GM11168 (cell line): Measurements from ENCODE around the gene HSDL2.

Source experiments
- in situ Hi-C: fragments of 300-500 bp; cut with MboI; formaldehyde crosslinking; loops from one replicate; pipeline ENCODE4 v1.12.0; 2022; ENCODE audit warnings: low sequenced_read_pairs; ENCODE audit not compliant: unreplicated experiment

HSDL2 gene

DNA sequence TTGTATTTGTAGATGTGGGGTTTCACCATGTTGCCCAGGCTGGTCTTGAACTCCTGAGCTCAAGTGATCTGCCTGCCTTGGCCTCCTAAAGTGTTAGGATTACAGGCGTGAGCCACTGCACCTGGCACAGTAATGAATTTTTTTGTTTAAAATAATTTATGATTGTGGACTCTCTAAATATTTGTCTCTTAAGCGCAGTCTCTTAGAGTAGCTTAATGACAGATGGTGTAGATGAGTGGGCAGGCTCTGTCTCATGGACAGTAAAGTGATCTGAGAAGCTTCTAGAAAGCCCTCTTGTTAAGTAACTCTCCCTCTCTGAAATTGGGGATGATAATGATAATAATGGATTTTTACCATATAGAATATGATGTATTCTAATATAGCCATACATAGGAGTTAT lies 59.3 kb downstream of the HSDL2 start:
- in situ Hi-C loops, result loop anchor here (25.0 kb wide), 1 partner anchor 1398 kb away; no protein-coding TSS in a partner anchor

DNA sequence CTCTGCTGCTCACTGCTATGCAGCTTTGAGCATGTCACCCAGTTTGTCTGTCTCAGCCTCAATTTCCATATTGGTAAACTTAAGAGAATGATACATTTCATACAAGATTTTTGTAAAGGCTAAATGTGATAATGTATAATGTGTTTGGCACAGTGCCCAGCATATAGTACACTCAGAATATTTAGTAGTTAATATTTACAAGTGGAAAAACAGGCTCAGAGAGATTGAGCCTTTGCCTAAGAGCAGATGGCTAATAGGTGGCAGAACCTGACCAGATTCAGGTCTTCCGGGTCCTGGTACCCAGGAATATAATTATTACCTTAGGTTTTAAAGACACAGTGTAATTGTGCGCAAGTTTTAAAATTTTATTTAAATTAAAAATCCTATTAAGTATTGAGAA lies 59.9 kb downstream of the HSDL2 start:
- in situ Hi-C loops, result loop anchor here (25.0 kb wide), 1 partner anchor 1397 kb away; no protein-coding TSS in a partner anchor

DNA sequence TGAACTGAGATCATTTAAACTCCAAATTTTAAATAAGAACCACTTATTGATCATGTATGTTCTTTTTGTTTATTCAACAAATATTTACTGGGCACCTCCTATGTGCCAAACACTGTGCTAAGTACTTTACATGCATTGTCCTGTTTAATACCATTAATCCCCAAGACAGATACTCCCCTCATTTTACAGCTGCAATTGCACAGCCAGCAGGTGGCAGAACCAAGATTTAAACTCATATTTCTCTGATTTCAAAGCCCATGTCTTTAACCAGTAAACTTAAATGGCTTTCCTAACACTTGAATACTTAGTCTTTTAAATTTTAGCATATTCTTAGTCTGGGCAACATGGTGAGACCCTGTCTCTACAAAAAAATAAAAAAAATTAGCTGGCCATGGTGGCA lies 63.3 kb downstream of the HSDL2 start:
- in situ Hi-C loops, result loop anchor here (25.0 kb wide), 1 partner anchor 1394 kb away; no protein-coding TSS in a partner anchor

DNA sequence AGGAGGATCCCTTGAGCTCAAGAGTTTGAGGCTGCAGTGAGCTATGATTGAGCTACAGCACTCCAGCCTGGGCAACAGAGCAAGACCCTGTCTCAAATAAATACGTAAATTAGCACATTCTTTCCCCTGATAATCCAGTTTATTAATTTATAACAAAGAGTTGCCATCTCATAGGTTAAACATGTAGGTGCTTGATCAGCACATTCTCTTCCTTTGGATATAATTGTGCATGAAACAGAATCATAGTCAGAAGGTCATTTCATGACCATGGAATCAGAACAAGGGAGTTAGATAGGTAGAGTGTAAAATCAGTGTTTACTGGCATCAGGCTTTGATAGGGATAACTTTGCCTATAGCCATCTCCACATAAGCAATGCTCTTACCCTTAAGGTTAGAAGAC lies 63.7 kb downstream of the HSDL2 start:
- in situ Hi-C loops, result loop anchor here (25.0 kb wide), 1 partner anchor 1394 kb away; no protein-coding TSS in a partner anchor

DNA sequence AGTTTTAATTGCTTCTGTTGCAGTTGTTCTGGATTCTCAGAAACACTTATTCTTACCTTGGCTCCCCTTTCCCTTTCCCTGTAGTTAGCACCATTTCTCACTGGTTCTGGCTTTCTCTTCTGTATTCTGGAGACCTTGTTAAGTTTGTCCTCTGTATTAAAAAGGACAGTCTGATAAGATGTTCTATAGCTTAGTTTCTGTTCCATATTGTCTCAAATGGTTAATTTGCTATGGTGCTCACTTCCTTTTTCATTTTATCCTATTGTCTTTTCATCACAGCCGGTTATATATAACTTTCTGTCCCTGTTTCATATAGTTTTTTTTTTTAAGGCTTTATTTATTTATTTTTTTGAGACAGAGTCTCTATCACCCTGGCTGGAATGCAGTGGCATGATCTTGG lies 65.3 kb downstream of the HSDL2 start:
- in situ Hi-C loops, result loop anchor here (25.0 kb wide), 1 partner anchor 1392 kb away; no protein-coding TSS in a partner anchor

DNA sequence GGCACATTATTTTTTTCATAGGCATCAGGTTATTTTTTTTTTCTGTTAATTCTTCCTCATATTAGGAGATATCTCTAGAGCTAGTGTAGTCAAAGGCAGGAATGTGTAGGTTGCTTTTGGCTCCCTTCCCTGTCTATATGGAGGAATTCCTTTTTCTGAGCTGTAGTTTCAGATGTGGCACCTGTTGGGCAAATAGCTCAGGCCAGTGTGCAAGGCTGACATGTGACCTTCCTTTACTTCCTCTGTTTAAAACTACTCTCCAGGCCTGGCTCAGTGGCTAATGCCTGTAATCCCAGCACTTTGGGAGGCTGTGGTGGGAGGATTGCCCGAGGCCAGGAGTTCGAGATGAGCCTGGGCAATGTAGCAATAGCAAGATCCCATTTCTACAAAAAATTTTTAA lies 66.2 kb downstream of the HSDL2 start:
- in situ Hi-C loops, result loop anchor here (25.0 kb wide), 1 partner anchor 1391 kb away; no protein-coding TSS in a partner anchor

DNA sequence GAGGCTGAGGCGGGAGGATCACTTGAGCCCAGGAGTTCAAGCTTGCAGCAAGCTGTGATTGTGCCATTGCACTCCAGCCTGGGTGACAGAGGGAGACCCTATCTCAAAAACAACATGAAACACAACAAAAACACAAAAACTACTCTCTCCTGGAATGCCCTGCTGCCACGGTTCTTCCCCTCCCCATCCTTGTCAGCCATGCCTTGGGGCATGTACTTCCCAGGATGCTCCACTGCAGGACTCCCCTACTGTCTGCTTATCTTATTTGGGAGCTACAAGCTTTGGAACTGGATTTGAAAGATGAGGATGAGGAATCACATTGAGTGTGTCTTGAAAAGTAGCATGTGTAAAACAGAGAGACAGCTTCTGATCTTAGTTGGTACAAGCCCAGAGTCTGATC lies 66.6 kb downstream of the HSDL2 start:
- in situ Hi-C loops, result loop anchor here (25.0 kb wide), 1 partner anchor 1391 kb away; no protein-coding TSS in a partner anchor

DNA sequence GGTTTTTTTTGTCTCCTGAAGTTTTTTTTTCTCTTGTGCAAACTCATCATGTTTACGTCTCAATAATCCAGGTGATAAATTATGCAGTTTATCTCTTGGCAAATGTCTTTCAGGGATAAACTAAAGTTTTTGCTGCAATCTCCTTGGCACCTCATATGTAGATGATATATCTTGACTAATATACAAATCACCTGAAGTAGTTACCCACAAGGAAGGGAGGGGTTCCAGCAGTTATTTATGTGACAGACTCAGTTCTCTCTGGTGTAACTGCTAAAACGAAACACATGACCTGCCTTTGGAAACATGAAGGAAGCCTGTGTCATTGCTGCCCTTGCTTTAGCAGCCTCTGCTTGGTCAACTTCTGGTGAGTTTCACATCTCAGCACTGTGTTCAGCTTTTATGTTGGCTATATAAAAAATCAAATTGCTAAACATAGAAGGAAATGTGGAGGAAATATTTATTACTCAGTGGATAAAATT lies 67.4 kb downstream of the HSDL2 start:
- in situ Hi-C loops, result loop anchor here (25.0 kb wide), 1 partner anchor 1390 kb away; no protein-coding TSS in a partner anchor

DNA sequence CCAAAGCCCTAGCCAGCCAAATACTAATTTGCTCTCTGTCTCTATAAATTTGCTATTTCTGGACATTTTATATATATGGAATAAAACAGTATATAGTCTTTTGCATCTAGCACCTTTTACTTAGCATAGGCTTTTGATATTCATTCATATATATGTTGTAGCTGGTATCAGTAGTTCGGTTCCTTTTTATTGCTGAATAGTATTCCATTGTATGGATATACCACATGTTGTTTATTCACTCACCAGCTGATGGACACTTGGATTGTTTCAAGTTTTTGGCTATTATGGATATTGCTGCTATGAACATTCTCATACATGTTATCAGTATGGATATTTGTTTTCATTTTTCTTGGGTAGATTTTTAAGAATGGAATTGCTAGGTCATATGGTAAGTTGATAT lies 82.9 kb downstream of the HSDL2 start:
- in situ Hi-C loops, result no loop called here

DNA sequence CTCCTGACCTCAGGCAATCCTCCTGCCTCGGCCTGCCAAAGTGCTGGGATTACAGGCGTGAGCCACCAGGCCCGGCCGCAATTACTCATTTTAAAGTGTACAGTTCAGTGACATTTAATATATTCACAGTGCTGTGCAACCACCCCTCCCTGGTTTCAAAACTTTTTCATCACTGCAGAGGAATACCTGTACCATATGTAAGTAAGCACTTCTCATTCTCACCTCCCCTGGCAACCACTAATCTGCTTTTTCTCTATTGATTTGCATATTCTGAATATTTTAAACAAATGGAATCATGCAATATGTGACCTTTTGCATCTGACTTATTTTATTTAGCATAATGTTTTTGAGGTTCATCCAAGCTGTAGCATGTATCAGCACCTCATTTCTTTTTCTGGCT lies 85.4 kb downstream of the HSDL2 start:
- in situ Hi-C loops, result no loop called here

DNA sequence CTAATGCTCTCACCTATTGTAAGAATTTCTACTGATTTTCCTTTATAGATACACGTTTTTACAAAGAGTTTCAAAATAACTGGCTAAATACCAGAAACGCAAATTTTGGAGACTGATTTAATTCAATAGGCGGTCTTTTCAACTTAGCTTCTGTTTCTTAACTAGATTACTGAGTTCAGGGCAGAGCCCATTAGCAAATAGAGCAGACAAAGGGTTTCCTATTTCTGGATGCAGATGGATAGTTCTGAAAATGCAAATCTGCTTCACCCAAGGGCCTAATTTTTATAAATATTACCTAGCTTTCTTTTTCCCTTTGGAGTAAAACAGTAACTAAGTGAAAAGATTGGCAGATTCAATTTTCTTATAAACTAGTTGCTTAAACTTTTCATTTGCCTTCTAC lies 93.1 kb downstream of the HSDL2 start:
- in situ Hi-C loops, result no loop called here

DNA sequence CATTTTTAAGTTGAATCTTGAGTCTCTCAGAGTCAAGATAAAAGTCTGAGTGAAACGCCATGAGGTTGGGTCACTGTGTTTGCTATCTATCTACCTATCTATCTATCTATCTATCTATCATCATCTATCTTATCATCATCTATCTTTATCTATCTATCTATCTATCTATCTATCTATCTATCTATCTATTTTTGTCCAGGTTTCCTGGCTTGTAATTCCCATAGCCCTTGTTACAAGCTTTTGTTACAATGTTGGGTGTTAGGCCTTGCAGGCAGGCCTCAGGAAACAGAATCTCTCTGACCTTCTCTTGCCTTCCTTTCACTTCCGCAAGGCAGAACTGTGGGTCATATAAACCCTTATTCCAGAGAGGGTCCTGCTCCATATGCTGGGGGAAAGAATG lies 94.1 kb downstream of the HSDL2 start:
- in situ Hi-C loops, result no loop called here

DNA sequence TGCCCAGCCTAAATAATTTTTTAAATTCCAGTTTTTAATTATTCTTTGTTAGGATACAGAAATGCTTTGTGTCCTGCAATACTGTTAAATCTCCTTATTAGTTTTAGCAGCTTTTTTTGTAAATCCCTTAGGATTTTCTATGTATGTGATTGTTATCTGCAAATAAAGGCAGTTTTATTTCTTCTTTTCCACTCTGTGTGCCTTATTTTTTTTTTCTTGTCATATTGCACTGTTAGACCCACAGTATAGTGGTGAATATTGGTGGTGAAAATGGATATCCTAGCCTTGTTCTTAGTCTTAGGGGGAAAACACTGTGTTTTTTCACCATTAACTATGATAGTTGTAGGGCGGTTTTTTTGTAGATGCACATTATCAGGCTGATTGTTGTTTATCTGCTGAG lies 95.4 kb downstream of the HSDL2 start:
- in situ Hi-C loops, result loop anchor here (25.0 kb wide), 1 partner anchor 312 kb away; no protein-coding TSS in a partner anchor

DNA sequence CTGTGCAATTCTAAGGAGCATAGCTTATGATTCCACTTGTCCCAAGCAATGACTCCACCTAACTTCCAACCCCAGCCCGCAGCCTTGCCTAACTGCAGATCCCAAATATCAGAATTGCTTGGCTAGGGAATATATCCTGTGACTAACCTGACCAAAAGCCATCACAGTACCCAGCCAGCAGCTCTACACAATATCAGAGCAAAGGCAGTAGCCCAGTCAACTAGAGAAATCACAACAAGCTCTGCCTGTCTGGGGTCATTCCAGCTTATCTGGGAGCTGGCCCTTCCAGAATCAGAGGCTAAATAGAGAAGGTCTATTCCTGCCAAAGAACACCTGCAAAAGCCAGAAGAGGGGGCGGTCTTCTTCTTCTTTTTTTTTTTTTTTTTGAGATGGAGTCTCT lies 97.4 kb downstream of the HSDL2 start:
- in situ Hi-C loops, result loop anchor here (25.0 kb wide), 1 partner anchor 310 kb away; no protein-coding TSS in a partner anchor

DNA sequence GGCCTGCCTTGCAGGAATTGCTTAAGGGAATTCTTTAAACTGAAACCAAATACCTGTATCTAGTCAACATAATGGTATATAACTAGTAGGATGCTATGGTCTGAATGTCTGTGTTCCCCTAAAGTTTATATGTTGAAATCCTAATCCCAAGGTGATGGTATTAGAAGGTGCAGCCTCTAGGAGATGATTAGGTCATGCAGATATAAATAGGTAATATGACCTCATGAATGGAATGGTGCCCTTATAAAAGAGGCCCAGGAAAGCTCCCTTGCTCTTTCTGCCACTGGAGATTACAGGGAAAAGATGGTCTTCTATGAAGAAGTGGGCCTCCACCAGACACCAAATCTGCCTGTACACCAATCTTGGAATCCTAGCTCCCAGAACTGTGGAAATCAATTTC lies 99.3 kb downstream of the HSDL2 start:
- in situ Hi-C loops, result loop anchor here (25.0 kb wide), 1 partner anchor 308 kb away; no protein-coding TSS in a partner anchor

DNA sequence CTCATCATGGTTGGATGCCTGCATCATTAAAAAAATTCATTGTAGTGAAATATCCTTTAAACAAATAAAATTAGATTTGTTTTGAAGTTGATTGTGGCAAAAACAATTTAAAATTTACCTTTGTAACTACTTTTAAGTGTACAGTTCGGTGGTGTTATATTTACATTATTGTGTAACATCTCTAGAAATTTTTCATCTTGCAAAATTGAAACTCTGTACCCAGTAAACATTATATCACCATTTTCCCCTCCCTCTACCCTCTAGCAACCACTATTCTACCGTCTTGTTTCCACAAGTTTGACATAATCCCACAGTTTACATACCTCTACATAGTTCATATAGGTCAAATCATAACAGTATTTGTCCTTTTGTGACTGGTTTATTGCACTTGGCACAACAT lies 104.7 kb downstream of the HSDL2 start:
- in situ Hi-C loops, result loop anchor here (25.0 kb wide), 1 partner anchor 303 kb away; no protein-coding TSS in a partner anchor

DNA sequence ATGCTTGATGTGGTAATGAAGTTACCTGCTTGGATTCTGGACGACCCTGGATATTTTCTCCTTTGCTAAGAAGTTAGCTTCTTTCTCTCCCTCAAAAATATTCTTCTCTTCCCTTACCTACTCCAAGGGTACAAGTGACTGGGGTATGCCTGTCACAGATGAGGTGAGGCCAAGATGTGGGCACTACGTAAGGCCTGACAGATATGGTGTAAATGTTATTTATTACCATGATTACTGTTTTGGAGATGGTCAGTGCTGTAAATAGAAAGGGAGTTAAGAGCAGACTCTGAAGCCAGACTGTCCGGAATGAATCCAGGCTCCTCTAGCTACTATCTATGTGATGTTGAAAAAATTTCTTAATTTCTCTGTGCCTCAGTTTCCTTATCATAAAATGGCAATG lies 105.7 kb downstream of the HSDL2 start:
- in situ Hi-C loops, result loop anchor here (25.0 kb wide), 1 partner anchor 302 kb away; no protein-coding TSS in a partner anchor

DNA sequence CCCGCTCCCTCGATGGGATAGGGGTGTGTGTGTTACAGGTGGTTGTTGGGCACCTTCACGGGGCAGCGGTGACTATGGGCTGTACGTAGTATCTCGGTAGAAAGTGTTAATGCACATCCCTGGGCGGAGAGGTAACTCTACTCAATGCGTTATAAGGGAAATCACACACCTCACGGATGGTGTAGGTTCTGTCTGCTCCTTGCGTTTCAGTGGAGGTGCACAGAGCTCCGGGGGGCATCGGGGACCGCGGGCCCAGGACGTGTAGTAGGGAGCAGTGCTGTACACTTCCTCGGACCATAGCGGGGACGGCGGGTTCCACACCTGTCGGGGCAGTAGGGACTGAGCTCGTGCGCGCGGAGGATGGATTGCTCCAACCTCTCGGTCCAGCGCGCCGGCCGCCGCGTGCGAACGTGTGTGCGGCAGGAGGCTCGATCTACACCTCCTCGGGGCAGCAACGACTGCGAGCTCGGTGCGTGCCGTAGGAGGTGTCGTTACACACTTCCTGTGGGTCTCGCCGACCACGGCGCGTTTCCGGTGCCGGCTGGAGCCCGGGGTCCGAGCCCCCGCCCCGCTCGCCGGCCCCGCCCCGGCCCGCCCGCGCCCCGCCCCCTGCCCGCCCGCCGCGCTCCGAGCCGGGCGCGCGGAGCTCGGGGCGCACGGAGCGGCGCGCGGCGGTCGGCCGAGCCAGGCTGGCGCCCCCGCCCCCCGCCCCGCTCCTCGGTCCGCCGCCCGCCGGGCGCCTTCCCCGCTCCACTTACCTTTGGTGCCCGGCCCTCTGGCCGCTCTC lies 106.5 kb downstream of the HSDL2 start, which contains the start of gene KIAA1958:
Gene KIAA1958 (plus strand): TSS at position 607 of the 787 bp plus-strand sequence. CDS start 87,254 bp downstream, outside the sequence.
- in situ Hi-C loops, result loop anchor here (25.0 kb wide), 1 partner anchor 301 kb away; no protein-coding TSS in a partner anchor

DNA sequence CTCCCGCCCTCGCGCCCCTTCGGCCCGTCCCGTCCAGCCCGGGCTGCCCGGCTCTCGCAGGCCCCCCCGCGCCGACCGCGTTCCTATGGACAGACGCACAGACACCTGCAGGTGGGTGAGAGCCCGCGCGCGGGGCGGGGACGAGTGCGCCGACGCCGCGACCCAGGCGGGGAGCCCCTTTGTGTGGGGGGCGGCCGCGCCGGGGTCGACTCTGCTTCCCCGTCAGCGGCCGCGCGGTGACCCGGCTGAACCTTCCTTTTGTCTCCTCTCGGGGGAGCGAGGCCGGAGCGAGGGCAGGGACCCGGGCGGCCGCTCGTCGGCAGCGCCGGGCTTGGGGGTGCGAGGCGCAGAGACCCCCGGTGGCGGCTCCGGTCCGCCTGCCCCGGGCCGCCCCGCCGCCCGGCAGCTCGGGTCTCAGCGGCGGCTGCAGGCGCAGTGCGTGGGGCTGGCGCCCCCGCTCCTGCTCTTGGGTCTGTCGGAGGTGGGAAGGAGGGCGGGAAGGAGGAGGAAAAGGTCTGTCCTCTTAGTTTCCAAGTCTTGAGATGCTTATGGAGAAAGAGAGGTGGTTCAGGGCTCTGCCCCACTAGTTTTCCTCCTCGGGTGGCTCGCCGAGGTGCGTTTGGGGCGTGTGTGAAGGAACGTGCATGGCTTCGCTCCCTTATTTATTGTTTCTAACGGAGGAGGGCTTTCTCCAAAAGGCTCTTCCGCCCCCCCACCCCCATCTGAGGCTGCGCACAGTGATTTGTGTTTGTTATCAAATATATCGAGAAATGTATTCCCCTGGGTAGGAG lies 107.3 kb downstream of the HSDL2 start:
- in situ Hi-C loops, result loop anchor here (25.0 kb wide), 1 partner anchor 300 kb away; no protein-coding TSS in a partner anchor

DNA sequence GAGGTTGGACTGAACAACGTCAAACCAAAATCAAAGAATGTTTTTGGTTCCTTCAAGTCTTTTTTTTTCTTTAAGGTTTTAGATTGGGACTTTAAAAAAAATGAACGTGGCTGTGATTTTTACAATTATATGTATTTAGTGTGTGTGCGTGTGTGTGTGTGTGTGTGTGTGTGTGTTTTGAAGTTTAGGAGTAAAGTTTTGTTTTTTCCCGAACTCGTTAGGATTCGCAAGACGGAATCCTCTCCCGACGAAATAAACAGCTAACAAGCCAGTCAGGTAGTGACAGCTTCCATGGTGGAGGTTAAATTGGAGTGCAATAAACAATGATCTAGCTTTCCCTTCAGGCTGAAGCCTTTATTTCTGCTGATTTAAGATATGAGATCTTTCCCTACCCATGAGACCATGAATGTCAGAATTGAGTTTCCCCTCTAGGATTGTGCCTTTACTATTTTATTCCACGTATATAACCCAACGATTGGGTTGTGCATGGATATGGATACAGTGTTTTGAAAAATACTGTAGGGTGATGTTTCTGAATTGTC lies 108.0 kb downstream of the HSDL2 start:
- in situ Hi-C loops, result loop anchor here (25.0 kb wide), 1 partner anchor 299 kb away; no protein-coding TSS in a partner anchor
